Left forelimb (tissue), 1 donor: ENCODE measurements around the gene HPS4.
"Not testable (repeated sequence)": the region's sequence is repeated elsewhere in the genome, so short reads cannot be mapped to it uniquely, and the experiment has no call there.

Experiments
- DNase-seq: peaks from one replicate; pipeline ENCODE4 v3.0.0-alpha.2; 2018; ENCODE audit warnings: low spot score

HPS4 gene

GRCh38 chr22:26409719-26410335 is 73.8 kb downstream of the HPS4 start:
- DNase-seq = no peak

GRCh38 chr22:26408562-26409220 is 74.9 kb downstream of the HPS4 start:
- not testable (repeated sequence) for DNase-seq

- DNase-seq = no peak
These were observed 77.5 kb downstream of the HPS4 start for GRCh38 chr22:26406118-26406517.

DNA sequence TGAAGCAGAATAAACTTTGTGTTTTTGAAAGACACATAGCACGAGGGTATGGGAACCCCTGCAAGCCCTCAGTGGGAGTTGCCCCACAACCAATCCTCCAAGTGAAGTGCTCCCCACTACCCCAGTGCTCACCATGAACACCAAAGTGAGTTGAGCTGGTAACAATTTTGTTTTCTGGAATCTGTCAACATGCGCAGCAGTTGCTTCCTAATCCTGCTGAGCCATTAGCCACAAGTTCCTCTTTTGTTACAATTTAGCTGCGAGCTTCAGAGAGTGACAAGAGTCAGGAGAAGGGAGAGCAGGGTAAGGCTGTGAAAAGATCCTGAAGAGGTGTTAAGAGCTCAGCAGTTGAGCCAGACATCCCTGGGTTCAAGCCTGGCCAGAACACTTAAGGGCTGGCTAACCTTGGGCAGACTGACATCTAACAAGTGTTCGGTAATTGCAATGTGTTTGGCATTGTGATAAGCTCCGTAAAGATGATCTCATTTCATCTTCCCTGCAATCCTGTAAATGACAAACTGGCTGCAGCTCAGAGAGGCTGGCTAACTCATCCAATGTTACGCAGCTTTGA is 78.6 kb downstream of the HPS4 start:
- DNase-seq = no peak

GRCh38 chr22:26401726-26402125 is 81.9 kb downstream of the HPS4 start:
- DNase-seq = no peak
